H9 (cell line): ENCODE results near the gene YY1. TPM values are rescaled to one million over a fixed set of nuclear protein-coding genes. Genes with fewer than 3 reads are reported as not detected.

ENCODE experiments used
- DNase-seq: peaks from one replicate; pipeline ENCODE4 v3.0.0-alpha.2; 2017
- H2AFZ ChIP-seq: one replicate; pipeline ENCODE4 v1.6.1; 2013; ENCODE audit warnings: mild to moderate bottlenecking, low read length, control low read depth, moderate library complexity
- H2AK5ac ChIP-seq: 2 replicates; pipeline ENCODE4 v1.6.1; 2013; ENCODE audit warnings: low read length, control low read depth, mixed read lengths; ENCODE audit not compliant: insufficient read length
- H2BK120ac ChIP-seq: one replicate; pipeline ENCODE4 v1.6.1; 2013; ENCODE audit warnings: low read depth, mild to moderate bottlenecking, low read length, control low read depth, inconsistent platforms; ENCODE audit not compliant: poor library complexity, severe bottlenecking
- H2BK12ac ChIP-seq: 2 replicates; pipeline ENCODE4 v1.6.1; 2013; ENCODE audit warnings: low read length, control low read depth, mixed read lengths, low read depth; ENCODE audit not compliant: insufficient read length
- H2BK15ac ChIP-seq: 2 replicates; pipeline ENCODE4 v1.6.1; 2013; ENCODE audit warnings: low read depth, low read length, control low read depth
- H2BK20ac ChIP-seq: one replicate; pipeline ENCODE4 v1.6.1; 2013; ENCODE audit warnings: low read depth, mild to moderate bottlenecking, low read length, control low read depth, inconsistent platforms; ENCODE audit not compliant: poor library complexity, severe bottlenecking
- H2BK5ac ChIP-seq: 2 replicates; pipeline ENCODE4 v1.6.1; 2013; ENCODE audit warnings: low read length, control low read depth, mixed read lengths; ENCODE audit not compliant: insufficient read length
- H3K14ac ChIP-seq: 2 replicates; pipeline ENCODE4 v1.6.1; 2013; ENCODE audit warnings: low read length, control low read depth; ENCODE audit not compliant: insufficient read depth
- H3K18ac ChIP-seq: 2 replicates; pipeline ENCODE4 v1.6.1; 2013; ENCODE audit warnings: low read depth, mild to moderate bottlenecking, mixed read lengths, low read length, control low read depth; ENCODE audit not compliant: insufficient read length
- H3K23ac ChIP-seq: 2 replicates; pipeline ENCODE4 v1.6.1; 2013; ENCODE audit warnings: low read length, control low read depth, mixed read lengths, low read depth; ENCODE audit not compliant: insufficient read length
- H3K23me2 ChIP-seq: 2 replicates; pipeline ENCODE4 v1.6.1; 2013; ENCODE audit warnings: low read depth, mild to moderate bottlenecking, mixed read lengths, low read length, control low read depth; ENCODE audit not compliant: insufficient read length, poor library complexity, severe bottlenecking
- H3K27ac ChIP-seq: 2 replicates; pipeline ENCODE4 v1.5.1; 2013; ENCODE audit warnings: low read length, control low read depth, mixed read lengths, low read depth; ENCODE audit not compliant: insufficient read length
- H3K27me3 ChIP-seq: 2 replicates; pipeline ENCODE4 v1.6.1; 2013; ENCODE audit warnings: low read length, control low read depth, inconsistent platforms; ENCODE audit not compliant: insufficient read depth
- H3K4ac ChIP-seq: 2 replicates; pipeline ENCODE4 v1.6.1; 2013; ENCODE audit warnings: low read depth, mild to moderate bottlenecking, control low read depth, inconsistent platforms, low read length, moderate library complexity
- H3K4me1 ChIP-seq: 2 replicates; pipeline ENCODE4 v1.6.1; 2013; ENCODE audit warnings: low read length, control low read depth, inconsistent platforms; ENCODE audit not compliant: insufficient read depth
- H3K4me2 ChIP-seq: 2 replicates; pipeline ENCODE4 v1.6.1; 2013; ENCODE audit warnings: low read length, control low read depth, mixed read lengths; ENCODE audit not compliant: insufficient read length, insufficient read depth
- H3K56ac ChIP-seq: 2 replicates; pipeline ENCODE4 v1.6.1; 2013; ENCODE audit warnings: low read depth, mild to moderate bottlenecking, mixed read lengths, low read length, control low read depth; ENCODE audit not compliant: insufficient read length
- H3K79me1 ChIP-seq: 2 replicates; pipeline ENCODE4 v1.6.1; 2013; ENCODE audit warnings: low read depth, mild to moderate bottlenecking, moderate library complexity, low read length, control low read depth, inconsistent platforms; ENCODE audit not compliant: insufficient read depth, poor library complexity, severe bottlenecking
- H3K79me2 ChIP-seq: 2 replicates; pipeline ENCODE4 v1.6.1; 2013; ENCODE audit warnings: low read length, control low read depth, inconsistent platforms; ENCODE audit not compliant: insufficient read depth
- H3K9ac ChIP-seq: 2 replicates; pipeline ENCODE4 v1.6.1; 2013; ENCODE audit warnings: low read length, control low read depth, mixed read lengths; ENCODE audit not compliant: insufficient read length; ENCODE audit errors: extremely low read depth
- H3K9me3 ChIP-seq: one replicate; pipeline ENCODE4 v1.6.1; 2013; ENCODE audit warnings: low read depth, low read length, inconsistent platforms; ENCODE audit not compliant: control insufficient read depth
- H3T11ph ChIP-seq: one replicate; pipeline ENCODE4 v1.6.1; 2013; ENCODE audit warnings: mild to moderate bottlenecking, low read length, control low read depth, inconsistent platforms
- H4K20me1 ChIP-seq: one replicate; pipeline ENCODE4 v1.6.1; 2013; ENCODE audit not compliant: control insufficient read depth, insufficient read length, insufficient read depth
- H4K5ac ChIP-seq: 2 replicates; pipeline ENCODE4 v1.6.1; 2013; ENCODE audit warnings: low read depth, mild to moderate bottlenecking, mixed read lengths, low read length, control low read depth; ENCODE audit not compliant: insufficient read length
- H4K8ac ChIP-seq: replicated peaks from 2 replicates; pipeline ENCODE4 v1.6.1; 2013; ENCODE audit warnings: low read length, control low read depth, mixed read lengths, low read depth; ENCODE audit not compliant: insufficient read length
- H4K91ac ChIP-seq: 2 replicates; pipeline ENCODE4 v1.6.1; 2013; ENCODE audit warnings: low read depth, mild to moderate bottlenecking, moderate library complexity, mixed read lengths, low read length, control low read depth; ENCODE audit not compliant: insufficient read length
- H3K27ac Mint-ChIP-seq, 3 experiments: 2 replicates in 2 of 3; 3 replicates in 1 of 3; pipeline ENCODE4 v1.8.0; 2020 to 2021; ENCODE audit warnings: mixed read lengths in 3 of 3, mild to moderate bottlenecking in 1 of 3, moderate library complexity in 1 of 3
- H3K27me3 Mint-ChIP-seq: 2 replicates; pipeline ENCODE4 v1.8.0; 2021; ENCODE audit warnings: low read depth, mild to moderate bottlenecking, moderate library complexity, mixed read lengths
- H3K36me3 Mint-ChIP-seq, 3 experiments: 2 replicates in 2 of 3; 3 replicates in 1 of 3; pipeline ENCODE4 v1.8.0; 2020 to 2021; ENCODE audit warnings: low read depth in 3 of 3, mixed read lengths in 3 of 3; ENCODE audit not compliant: insufficient read depth in 1 of 3
- H3K4me1 Mint-ChIP-seq, 2 experiments: 2 replicates each; pipeline ENCODE4 v1.8.0; 2020; ENCODE audit warnings: mixed read lengths in 2 of 2
- H3K4me3 Mint-ChIP-seq, 2 experiments: 2 replicates in 1 of 2; 3 replicates in 1 of 2; pipeline ENCODE4 v1.8.0; 2020 to 2021; ENCODE audit warnings: mild to moderate bottlenecking in 2 of 2, mixed read lengths in 2 of 2, moderate library complexity in 1 of 2
- H3K9me3 Mint-ChIP-seq, 2 experiments: 2 replicates in 1 of 2; 3 replicates in 1 of 2; pipeline ENCODE4 v1.8.0; 2020; ENCODE audit warnings: mild to moderate bottlenecking in 2 of 2, mixed read lengths in 2 of 2, moderate library complexity in 1 of 2
- CTCF ChIP-seq: fragments of 200-600 bp; sonication (generic); conservative IDR thresholded peaks from 3 replicates; pipeline ENCODE4 v1.8.0; 2021; ENCODE audit warnings: antibody characterized with exemption, mild to moderate bottlenecking
- WGBS: extraction: QIAGEN DNeasy Blood & Tissue Kit; methylation state at CpG from one replicate; pipeline ENCODE4 v1.1.7; 2013; ENCODE audit warnings: missing lambda C conversion rate, low lambda C conversion rate, mixed read lengths; ENCODE audit not compliant: insufficient read length; ENCODE audit errors: extremely low coverage; 5-methylcytosine and 5-hydroxymethylcytosine counted together
- total RNA-seq: library from RNA; stranded (reverse); gene quantifications from 2 replicates; pipeline ENCODE4 v1.2.1, GENCODE V29; 2021

YY1 gene
- total RNA-seq, 1 experiment from 2014 or later = 103 TPM

GRCh38 chr14:100224229-100224866 lies 14.6 kb upstream of the YY1 start:
- Histone ChIP-seq H3K23ac (no peak overlapping the region), H3K27ac (peak overlapping the region; percentile 2), H3K9ac (peak overlapping the region; percentile 34), H3T11ph (no peak overlapping the region), H3K18ac (no peak overlapping the region), H3K23me2 (peaks cover 14% of the 10 kb centered on the region), H2BK12ac (no peak overlapping the region), H3K4me2 (no peak overlapping the region), H3K27me3 (no peaks in the 10 kb centered on the region), H3K9me3 (no peaks in the 10 kb centered on the region), H3K79me2 (peaks cover 5% of the 10 kb centered on the region; the same call in 1 of the 2 replicates), H2BK120ac (no peak overlapping the region), H3K4me1 (peaks cover 15% of the 10 kb centered on the region), H3K79me1 (peaks cover 4% of the 10 kb centered on the region), H3K14ac (no peak overlapping the region), H3K4ac (no peak overlapping the region), H2BK20ac (no peak overlapping the region), H4K20me1 (no peaks in the 10 kb centered on the region), H4K5ac (no peak overlapping the region), H2AFZ (no peak overlapping the region), H2BK5ac (no peak overlapping the region), H2BK15ac (no peak overlapping the region), H4K8ac (no peak overlapping the region), H3K56ac (no peak overlapping the region), H2AK5ac (no peak overlapping the region), H4K91ac (no peak overlapping the region)
- H3K4me3 Mint-ChIP-seq = no peak overlapping the region
- peaks cover 3 to 4% of the 10 kb centered on the region in 2 experiments; a peak in 3 of 4 replicates for H3K4me1 Mint-ChIP-seq
- no CpG with 5 or more reads among the region's 4 CpGs for WGBS
- DNase-seq = no peak
- H3K9me3 Mint-ChIP-seq = no peaks in the 10 kb centered on the region
- no peak for TF ChIP-seq CTCF
- peak overlapping the region; percentile 0 to 65 (median 56); a peak in 5 of 7 replicates for H3K27ac Mint-ChIP-seq
- 0 out of 7 replicates have a peak, but pooled peaks cover 0 to 5% (median under 1%) of the 10 kb centered on the region in 3 experiments for H3K36me3 Mint-ChIP-seq
- H3K27me3 Mint-ChIP-seq = no peaks in the 10 kb centered on the region
